ENCODE results near the gene CLRN1. TPM values are rescaled to one million over a fixed set of nuclear protein-coding genes. Genes with fewer than 3 reads are reported as not detected.

Gene CLRN1
- total and polyA plus RNA-seq, 9 of the 15 experiments (the other 6 are each of a cell fraction or from before 2014, with no cell fraction given), result not detected

DNA sequence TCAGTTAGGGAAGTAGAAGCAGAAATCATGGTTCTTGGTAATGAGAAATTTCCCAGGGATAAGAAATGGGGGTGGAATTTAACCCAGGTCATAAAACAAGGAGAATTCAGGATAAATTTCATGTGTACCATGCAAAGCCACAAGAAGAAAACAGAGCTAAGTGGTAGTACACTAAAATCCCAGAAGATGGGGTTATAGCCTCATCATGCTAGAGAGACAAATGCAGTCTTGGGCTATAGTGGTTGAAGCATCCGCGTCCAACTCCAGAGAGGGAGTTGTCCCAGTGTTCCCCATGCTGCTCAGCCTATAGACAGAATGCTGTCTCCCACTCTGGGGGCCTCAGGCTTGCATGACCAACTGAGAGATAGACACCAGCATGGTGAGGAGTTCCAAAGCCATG lies 36.2 kb upstream of the CLRN1 start:
- intact Hi-C loops (cut with micrococcal nuclease) (no loop called here), in situ Hi-C loops (cut with MboI) (no loop called here)
- TF ChIP-seq SOX6 (IDR thresholded peaks at IDR 0.05), result no peak
- TF ChIP-seq NUFIP1 (IDR thresholded peaks at IDR 0.05; ENCODE audit: partially characterized antibody), result no peak
- no peak for TF ChIP-seq HDAC2 (IDR thresholded peaks at IDR 0.05)
- TF ChIP-seq ZBTB1 (CRISPR knock-in tag; IDR thresholded peaks at IDR 0.05; ENCODE audit: borderline replicate concordance, low read depth), result no peak
- no peak for TF ChIP-seq HLTF (IDR thresholded peaks at IDR 0.05)
- no peak for TF ChIP-seq ZNF696 (CRISPR knock-in tag; conservative IDR thresholded peaks at IDR 0.05)
- TF ChIP-seq, protein P1, sequence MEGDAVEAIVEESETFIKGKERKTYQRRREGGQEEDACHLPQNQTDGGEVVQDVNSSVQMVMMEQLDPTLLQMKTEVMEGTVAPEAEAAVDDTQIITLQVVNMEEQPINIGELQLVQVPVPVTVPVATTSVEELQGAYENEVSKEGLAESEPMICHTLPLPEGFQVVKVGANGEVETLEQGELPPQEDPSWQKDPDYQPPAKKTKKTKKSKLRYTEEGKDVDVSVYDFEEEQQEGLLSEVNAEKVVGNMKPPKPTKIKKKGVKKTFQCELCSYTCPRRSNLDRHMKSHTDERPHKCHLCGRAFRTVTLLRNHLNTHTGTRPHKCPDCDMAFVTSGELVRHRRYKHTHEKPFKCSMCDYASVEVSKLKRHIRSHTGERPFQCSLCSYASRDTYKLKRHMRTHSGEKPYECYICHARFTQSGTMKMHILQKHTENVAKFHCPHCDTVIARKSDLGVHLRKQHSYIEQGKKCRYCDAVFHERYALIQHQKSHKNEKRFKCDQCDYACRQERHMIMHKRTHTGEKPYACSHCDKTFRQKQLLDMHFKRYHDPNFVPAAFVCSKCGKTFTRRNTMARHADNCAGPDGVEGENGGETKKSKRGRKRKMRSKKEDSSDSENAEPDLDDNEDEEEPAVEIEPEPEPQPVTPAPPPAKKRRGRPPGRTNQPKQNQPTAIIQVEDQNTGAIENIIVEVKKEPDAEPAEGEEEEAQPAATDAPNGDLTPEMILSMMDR (IDR thresholded peaks at IDR 0.05 in 2 of 3, conservative IDR thresholded peaks at IDR 0.05 in 1 of 3; ENCODE audit: insufficient read depth in 2 of 3, low read depth in 1 of 3, low read length in 3 of 3), result peak in 2 of 3 experiments; percentile 15 to 30; a peak in 2 of 6 replicates
- peak in 1 of 2 experiments; percentile 44; a peak in 2 of 4 replicates for TF ChIP-seq RAD21 (CRISPR knock-in tag; conservative IDR thresholded peaks at IDR 0.05 in 1 of 2, IDR thresholded peaks at IDR 0.05 in 1 of 2)
- TF ChIP-seq, protein P2, sequence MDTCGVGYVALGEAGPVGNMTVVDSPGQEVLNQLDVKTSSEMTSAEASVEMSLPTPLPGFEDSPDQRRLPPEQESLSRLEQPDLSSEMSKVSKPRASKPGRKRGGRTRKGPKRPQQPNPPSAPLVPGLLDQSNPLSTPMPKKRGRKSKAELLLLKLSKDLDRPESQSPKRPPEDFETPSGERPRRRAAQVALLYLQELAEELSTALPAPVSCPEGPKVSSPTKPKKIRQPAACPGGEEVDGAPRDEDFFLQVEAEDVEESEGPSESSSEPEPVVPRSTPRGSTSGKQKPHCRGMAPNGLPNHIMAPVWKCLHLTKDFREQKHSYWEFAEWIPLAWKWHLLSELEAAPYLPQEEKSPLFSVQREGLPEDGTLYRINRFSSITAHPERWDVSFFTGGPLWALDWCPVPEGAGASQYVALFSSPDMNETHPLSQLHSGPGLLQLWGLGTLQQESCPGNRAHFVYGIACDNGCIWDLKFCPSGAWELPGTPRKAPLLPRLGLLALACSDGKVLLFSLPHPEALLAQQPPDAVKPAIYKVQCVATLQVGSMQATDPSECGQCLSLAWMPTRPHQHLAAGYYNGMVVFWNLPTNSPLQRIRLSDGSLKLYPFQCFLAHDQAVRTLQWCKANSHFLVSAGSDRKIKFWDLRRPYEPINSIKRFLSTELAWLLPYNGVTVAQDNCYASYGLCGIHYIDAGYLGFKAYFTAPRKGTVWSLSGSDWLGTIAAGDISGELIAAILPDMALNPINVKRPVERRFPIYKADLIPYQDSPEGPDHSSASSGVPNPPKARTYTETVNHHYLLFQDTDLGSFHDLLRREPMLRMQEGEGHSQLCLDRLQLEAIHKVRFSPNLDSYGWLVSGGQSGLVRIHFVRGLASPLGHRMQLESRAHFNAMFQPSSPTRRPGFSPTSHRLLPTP (IDR thresholded peaks at IDR 0.05; ENCODE audit: borderline replicate concordance, extremely low read depth, insufficient read length), result no peak
- TF ChIP-seq, protein P3, sequence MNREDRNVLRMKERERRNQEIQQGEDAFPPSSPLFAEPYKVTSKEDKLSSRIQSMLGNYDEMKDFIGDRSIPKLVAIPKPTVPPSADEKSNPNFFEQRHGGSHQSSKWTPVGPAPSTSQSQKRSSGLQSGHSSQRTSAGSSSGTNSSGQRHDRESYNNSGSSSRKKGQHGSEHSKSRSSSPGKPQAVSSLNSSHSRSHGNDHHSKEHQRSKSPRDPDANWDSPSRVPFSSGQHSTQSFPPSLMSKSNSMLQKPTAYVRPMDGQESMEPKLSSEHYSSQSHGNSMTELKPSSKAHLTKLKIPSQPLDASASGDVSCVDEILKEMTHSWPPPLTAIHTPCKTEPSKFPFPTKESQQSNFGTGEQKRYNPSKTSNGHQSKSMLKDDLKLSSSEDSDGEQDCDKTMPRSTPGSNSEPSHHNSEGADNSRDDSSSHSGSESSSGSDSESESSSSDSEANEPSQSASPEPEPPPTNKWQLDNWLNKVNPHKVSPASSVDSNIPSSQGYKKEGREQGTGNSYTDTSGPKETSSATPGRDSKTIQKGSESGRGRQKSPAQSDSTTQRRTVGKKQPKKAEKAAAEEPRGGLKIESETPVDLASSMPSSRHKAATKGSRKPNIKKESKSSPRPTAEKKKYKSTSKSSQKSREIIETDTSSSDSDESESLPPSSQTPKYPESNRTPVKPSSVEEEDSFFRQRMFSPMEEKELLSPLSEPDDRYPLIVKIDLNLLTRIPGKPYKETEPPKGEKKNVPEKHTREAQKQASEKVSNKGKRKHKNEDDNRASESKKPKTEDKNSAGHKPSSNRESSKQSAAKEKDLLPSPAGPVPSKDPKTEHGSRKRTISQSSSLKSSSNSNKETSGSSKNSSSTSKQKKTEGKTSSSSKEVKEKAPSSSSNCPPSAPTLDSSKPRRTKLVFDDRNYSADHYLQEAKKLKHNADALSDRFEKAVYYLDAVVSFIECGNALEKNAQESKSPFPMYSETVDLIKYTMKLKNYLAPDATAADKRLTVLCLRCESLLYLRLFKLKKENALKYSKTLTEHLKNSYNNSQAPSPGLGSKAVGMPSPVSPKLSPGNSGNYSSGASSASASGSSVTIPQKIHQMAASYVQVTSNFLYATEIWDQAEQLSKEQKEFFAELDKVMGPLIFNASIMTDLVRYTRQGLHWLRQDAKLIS (CRISPR knock-in tag; IDR thresholded peaks at IDR 0.05), result no peak
- TF ChIP-seq ZNF551 (CRISPR knock-in tag; IDR thresholded peaks at IDR 0.05), result no peak
- no peak for TF ChIP-seq ZNF347 (CRISPR knock-in tag; IDR thresholded peaks at IDR 0.05; ENCODE audit: low read depth)
- no peak for TF ChIP-seq JUN (IDR thresholded peaks at IDR 0.05; ENCODE audit: borderline replicate concordance, low read depth, low read length)
- TF ChIP-seq JUN (CRISPR knock-in tag; IDR thresholded peaks at IDR 0.05; ENCODE audit: borderline replicate concordance), result no peak
- H3K27ac ChIP-seq (ENCODE audit: extremely low read depth, low read depth, low read length), result no peak overlapping the region
- H3K27me3 ChIP-seq (ENCODE audit: control insufficient read depth in 2 of 2, insufficient read depth in 2 of 2, low read length in 2 of 2), result no peaks in the 10 kb centered on the region
- H3K36me3 ChIP-seq (ENCODE audit: control insufficient read depth, insufficient read depth, low read length), result no peaks in the 10 kb centered on the region
- no peak overlapping the region for H3K9ac ChIP-seq (ENCODE audit: insufficient read depth in 1 of 2, low read depth in 2 of 2, low read length in 2 of 2)
- ChIA-PET CTCF (ENCODE audit: low intra/inter-chr PET ratio) (interaction anchor here (0.6 kb wide), 1 partner anchor 47 kb away, joined by 5 read pairs; no protein-coding TSS in a partner anchor), POLR2A (interaction anchor here (1.1 kb wide), 1 partner anchor 69 kb away, joined by 3 read pairs; no protein-coding TSS in a partner anchor)
- no TSS peak for BruUV-seq (replicated peaks)
- H3K9me3 ChIP-seq (replicated peaks; ENCODE audit: control insufficient read depth, insufficient read depth, low read depth, low read length), result no peaks in the 10 kb centered on the region
- H3K79me2 ChIP-seq (ENCODE audit: control insufficient read depth, insufficient read depth, low read length), result no peaks in the 10 kb centered on the region
- no peaks in the 10 kb centered on the region for H4K20me1 ChIP-seq (replicated peaks; ENCODE audit: control insufficient read depth, insufficient read depth, low read length)
- DNase-seq (ENCODE audit: extremely low read depth in 1 of 4, low spot score in 3 of 4) (no peak), ATAC-seq (peak; percentile 40; the same call in 1 of the 3 replicates), FAIRE-seq (peak; percentile 15)
- 0% methylated on average over 2 of the region's 2 CpGs for WGBS (ENCODE audit: insufficient coverage, low coverage, missing lambda C conversion rate)
- H2AFZ ChIP-seq (ENCODE audit: low read depth, low read length), result no peak overlapping the region
- no peaks in the 10 kb centered on the region for H3K9me1 ChIP-seq (ENCODE audit: control insufficient read depth, insufficient read depth, low read length)
- H3K4me1 ChIP-seq (replicated peaks in 1 of 2; ENCODE audit: control insufficient read depth in 2 of 2, insufficient read depth in 2 of 2, low read length in 2 of 2), result no peaks in the 10 kb centered on the region
- no peak overlapping the region for H3K4me3 ChIP-seq
- no peak overlapping the region for H3K4me2 ChIP-seq (ENCODE audit: insufficient read depth, low read length)

Data from K562 (cell line).